Activated T-helper 1 cell treated with Interleukin-2 at 50 U/mL for 16 hours (primary cell): ENCODE results near the gene PTOV1.
"Not testable (repeated sequence)": the region's sequence is repeated elsewhere in the genome, so short reads cannot be mapped to it uniquely, and the experiment has no call there.

ENCODE experiments used
- DNase-seq: peaks from one replicate; pipeline ENCODE4 v3.0.0-alpha.2; 2020; ENCODE audit warnings: low read depth

PTOV1 gene

GRCh38 chr19:49817964-49818648 lies 32.9 kb upstream of the PTOV1 start, which contains the start of gene MED25:
MED25 (plus strand) TSS chr19:49818289; CDS start chr19:49818342, 53 bp downstream.
- peak; percentile 80 for DNase-seq

- no peak for DNase-seq
Observed at GRCh38 chr19:49818649-49819370, 32.1 kb upstream of the PTOV1 start.

- DNase-seq, result not testable (repeated sequence)
Observed at GRCh38 chr19:49819452-49820115, 31.4 kb upstream of the PTOV1 start.

GRCh38 chr19:49820125-49820524 lies 30.8 kb upstream of the PTOV1 start:
- no peak for DNase-seq

- no peak for DNase-seq
Observed at GRCh38 chr19:49823472-49823871, 27.5 kb upstream of the PTOV1 start.

- no peak for DNase-seq
Observed at GRCh38 chr19:49824662-49825061, 26.3 kb upstream of the PTOV1 start.

- DNase-seq, result no peak
Observed at GRCh38 chr19:49827034-49827433, 23.9 kb upstream of the PTOV1 start.

- DNase-seq, result no peak
Observed at GRCh38 chr19:49829200-49829599, 21.8 kb upstream of the PTOV1 start.

- no peak for DNase-seq
Observed at GRCh38 chr19:49829721-49830120, 21.2 kb upstream of the PTOV1 start.

GRCh38 chr19:49830766-49831165 lies 20.2 kb upstream of the PTOV1 start:
- no peak for DNase-seq

- no peak for DNase-seq
Observed at GRCh38 chr19:49831592-49831991, 19.4 kb upstream of the PTOV1 start.

- DNase-seq, result no peak
Observed at GRCh38 chr19:49832556-49832955, 18.4 kb upstream of the PTOV1 start.

- DNase-seq, result no peak
Observed at GRCh38 chr19:49833599-49833998, 17.4 kb upstream of the PTOV1 start.

GRCh38 chr19:49835562-49835961 lies 15.4 kb upstream of the PTOV1 start:
- no peak for DNase-seq

GRCh38 chr19:49836176-49837008 lies 14.6 kb upstream of the PTOV1 start:
- DNase-seq, result no peak

GRCh38 chr19:49837009-49837310 lies 14.0 kb upstream of the PTOV1 start:
- no peak for DNase-seq

GRCh38 chr19:49837425-49837824 lies 13.5 kb upstream of the PTOV1 start:
- DNase-seq, result no peak

- no peak for DNase-seq
Observed at GRCh38 chr19:49838885-49839588, 11.9 kb upstream of the PTOV1 start.

GRCh38 chr19:49839713-49840112 lies 11.2 kb upstream of the PTOV1 start:
- no peak for DNase-seq

GRCh38 chr19:49840321-49840720 lies 10.6 kb upstream of the PTOV1 start:
- no peak for DNase-seq

GRCh38 chr19:49840736-49841249 lies 10.2 kb upstream of the PTOV1 start:
- DNase-seq, result no peak

GRCh38 chr19:49843265-49843664 lies 7.7 kb upstream of the PTOV1 start:
- no peak for DNase-seq
